ENCODE data around the gene DIDO1. TPM values are rescaled to one million over a fixed set of nuclear protein-coding genes. Genes with fewer than 3 reads are reported as not detected.

DIDO1 gene
- total RNA-seq, 2 experiments from 2014 or later, result 45.9 to 47.4 TPM

- ChIA-PET POLR2A (no interaction called here), CTCF (no interaction called here)
- Mint-ChIP-seq H3K36me3 (ENCODE audit: low read depth) (no peaks in the 10 kb centered on the region), H3K9me3 (no peaks in the 10 kb centered on the region), H3K27ac (no peak overlapping the region), H3K4me1 (ENCODE audit: low read depth) (no peaks in the 10 kb centered on the region), H3K4me3 (no peak overlapping the region), H3K27me3 (peaks cover 4% of the 10 kb centered on the region)
- DNase-seq, result no peak
- TF ChIP-seq, protein P1, sequence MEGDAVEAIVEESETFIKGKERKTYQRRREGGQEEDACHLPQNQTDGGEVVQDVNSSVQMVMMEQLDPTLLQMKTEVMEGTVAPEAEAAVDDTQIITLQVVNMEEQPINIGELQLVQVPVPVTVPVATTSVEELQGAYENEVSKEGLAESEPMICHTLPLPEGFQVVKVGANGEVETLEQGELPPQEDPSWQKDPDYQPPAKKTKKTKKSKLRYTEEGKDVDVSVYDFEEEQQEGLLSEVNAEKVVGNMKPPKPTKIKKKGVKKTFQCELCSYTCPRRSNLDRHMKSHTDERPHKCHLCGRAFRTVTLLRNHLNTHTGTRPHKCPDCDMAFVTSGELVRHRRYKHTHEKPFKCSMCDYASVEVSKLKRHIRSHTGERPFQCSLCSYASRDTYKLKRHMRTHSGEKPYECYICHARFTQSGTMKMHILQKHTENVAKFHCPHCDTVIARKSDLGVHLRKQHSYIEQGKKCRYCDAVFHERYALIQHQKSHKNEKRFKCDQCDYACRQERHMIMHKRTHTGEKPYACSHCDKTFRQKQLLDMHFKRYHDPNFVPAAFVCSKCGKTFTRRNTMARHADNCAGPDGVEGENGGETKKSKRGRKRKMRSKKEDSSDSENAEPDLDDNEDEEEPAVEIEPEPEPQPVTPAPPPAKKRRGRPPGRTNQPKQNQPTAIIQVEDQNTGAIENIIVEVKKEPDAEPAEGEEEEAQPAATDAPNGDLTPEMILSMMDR (IDR thresholded peaks at IDR 0.05), result no peak
- intact Hi-C loops (cut with micrococcal nuclease), result no loop called here
- no peak for ATAC-seq
Observed at GRCh38 chr20:62830821-62831220, 95.5 kb downstream of the DIDO1 start.

GRCh38 chr20:62830251-62830650 is 96.1 kb downstream of the DIDO1 start:
- intact Hi-C loops (cut with micrococcal nuclease), result no loop called here
- no peaks in the 10 kb centered on the region for H3K27me3 Mint-ChIP-seq
- no peak overlapping the region for H3K4me3 Mint-ChIP-seq
- no peaks in the 10 kb centered on the region for H3K9me3 Mint-ChIP-seq
- ChIA-PET POLR2A (no interaction called here), CTCF (no interaction called here)
- ATAC-seq, result no peak
- no peak overlapping the region for H3K27ac Mint-ChIP-seq
- H3K36me3 Mint-ChIP-seq (ENCODE audit: low read depth), result no peaks in the 10 kb centered on the region
- TF ChIP-seq, protein P1 (IDR thresholded peaks at IDR 0.05), result no peak
- no peak for DNase-seq
- H3K4me1 Mint-ChIP-seq (ENCODE audit: low read depth), result no peaks in the 10 kb centered on the region

DNA sequence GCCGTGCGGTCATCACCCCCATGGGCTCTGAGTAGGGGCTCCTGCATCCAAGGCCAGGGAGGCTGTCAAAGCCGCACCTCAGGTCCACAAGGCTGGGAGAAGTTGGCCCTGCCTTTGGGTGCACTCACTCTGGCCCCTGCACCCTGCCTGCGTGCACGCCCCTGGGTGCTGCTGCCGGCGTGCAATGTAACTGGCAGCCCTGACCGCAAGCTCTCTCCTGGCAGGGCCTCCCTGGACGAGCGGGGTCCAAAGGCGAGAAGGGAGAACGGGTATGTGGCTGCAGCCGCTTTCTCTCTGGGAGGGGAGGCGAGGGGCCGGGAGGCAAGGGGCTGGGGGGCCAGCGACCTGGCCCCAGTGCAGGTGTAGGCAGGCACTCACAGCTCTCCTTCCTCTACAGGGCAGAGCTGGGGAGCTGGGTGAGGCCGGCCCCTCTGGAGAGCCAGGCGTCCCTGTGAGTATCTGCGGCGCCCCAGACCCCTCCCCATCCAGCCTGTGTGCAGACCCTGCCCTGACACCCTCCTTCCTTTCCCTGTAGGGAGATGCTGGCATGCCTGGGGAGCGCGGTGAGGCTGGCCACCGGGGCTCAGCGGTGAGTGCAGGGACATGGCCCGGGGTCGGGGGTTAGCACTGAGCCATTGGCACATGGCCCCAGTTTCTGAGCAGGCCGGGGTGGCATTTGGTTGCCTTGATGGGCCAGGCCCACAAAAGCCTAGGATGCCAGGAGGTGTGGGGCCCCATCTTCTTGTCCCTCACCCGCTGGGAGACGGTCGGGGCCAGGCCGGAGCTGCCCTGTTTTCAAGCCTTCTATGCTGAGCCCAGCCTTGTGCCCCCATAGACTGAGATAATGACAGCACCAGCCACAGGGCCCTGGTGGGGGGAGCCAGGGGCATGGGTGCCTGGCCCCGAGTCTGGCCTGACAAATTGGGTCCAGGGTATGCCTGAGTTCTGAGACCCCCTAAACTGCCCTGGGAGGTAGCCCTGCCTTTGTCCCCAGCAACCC is 96.8 kb downstream of the DIDO1 start:
- CTCF ChIA-PET, result no interaction called here
- no peak for ATAC-seq
- TF ChIP-seq, protein P1 (IDR thresholded peaks at IDR 0.05), result no peak

DNA sequence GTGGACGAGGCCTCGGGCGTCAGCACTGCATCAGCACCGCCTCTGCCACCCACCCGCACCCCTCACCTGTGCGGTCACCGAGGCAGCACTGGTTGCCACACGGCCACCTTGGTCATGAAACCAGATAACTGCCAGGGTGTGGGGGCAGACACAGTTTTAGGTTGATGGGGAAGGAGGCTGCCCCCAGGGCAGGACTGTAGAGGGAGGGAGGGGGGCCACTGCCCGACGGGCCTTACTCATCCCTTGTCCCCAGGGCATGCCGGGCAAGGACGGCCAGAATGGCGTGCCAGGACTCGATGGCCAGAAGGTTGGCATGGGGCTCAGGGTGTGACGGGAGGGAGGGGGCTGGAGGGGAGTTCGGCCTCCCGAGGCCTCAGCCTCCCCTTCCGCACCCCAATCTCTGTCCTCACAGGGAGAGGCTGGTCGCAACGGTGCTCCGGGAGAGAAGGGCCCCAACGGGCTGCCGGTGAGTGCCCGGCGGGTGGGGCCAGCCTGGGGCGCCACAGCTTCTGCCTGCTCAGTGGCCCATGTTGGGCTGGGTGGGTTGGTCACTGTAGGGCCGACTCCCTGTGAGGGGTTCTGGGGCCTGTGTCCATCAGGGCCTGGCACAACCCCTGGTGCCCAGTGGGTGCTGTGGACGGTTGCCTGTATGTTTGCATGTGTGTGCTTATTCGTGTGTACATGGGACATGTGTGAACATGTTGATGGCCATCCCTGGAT is 97.6 kb downstream of the DIDO1 start:
- intact Hi-C loops (cut with micrococcal nuclease), result no loop called here
- TF ChIP-seq, protein P1 (IDR thresholded peaks at IDR 0.05), result no peak
- ATAC-seq (no peak), DNase-seq (no peak)
- no peak overlapping the region for H3K27ac Mint-ChIP-seq
- ChIA-PET CTCF (no interaction called here), POLR2A (interaction anchor here (1.0 kb wide), 1 partner anchor 14 kb away, joined by 3 read pairs; no protein-coding TSS in a partner anchor)
- no peak overlapping the region for H3K4me3 Mint-ChIP-seq
- H3K4me1 Mint-ChIP-seq (ENCODE audit: low read depth), result no peaks in the 10 kb centered on the region
- no peaks in the 10 kb centered on the region for H3K36me3 Mint-ChIP-seq (ENCODE audit: low read depth)
- H3K9me3 Mint-ChIP-seq, result no peaks in the 10 kb centered on the region
- no peaks in the 10 kb centered on the region for H3K27me3 Mint-ChIP-seq

More for the DNA sequence above, 96.8 kb downstream of the DIDO1 start:
- Mint-ChIP-seq H3K36me3 (ENCODE audit: low read depth) (no peaks in the 10 kb centered on the region), H3K4me3 (no peak overlapping the region), H3K27me3 (no peaks in the 10 kb centered on the region), H3K27ac (no peak overlapping the region), H3K9me3 (no peaks in the 10 kb centered on the region), H3K4me1 (ENCODE audit: low read depth) (no peaks in the 10 kb centered on the region)
- POLR2A ChIA-PET, result interaction anchor here (1.0 kb wide), 1 partner anchor 15 kb away, joined by 3 read pairs; no protein-coding TSS in a partner anchor
- intact Hi-C loops (cut with micrococcal nuclease), result no loop called here
- no peak for DNase-seq

DNA sequence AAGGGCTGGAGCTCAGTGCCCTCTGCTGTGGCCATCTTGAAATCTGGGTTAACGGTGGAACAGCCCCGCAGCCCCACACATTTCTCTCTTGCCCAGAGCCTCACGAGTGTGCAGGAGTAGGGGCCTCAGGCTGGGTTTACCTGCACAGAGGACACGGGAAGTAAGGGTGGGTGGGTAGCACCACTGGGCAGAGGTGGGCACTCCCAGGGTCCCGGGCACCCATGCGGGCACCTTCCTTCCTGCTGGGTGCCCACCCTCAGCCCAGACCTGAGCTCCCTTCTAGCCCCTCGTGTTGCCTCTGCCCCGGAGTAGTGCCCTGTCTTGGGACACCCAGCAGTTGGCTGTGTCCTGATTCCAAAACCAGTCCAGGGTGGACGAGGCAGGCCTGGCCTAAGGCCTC is 98.3 kb downstream of the DIDO1 start:
- no peak overlapping the region for H3K27ac Mint-ChIP-seq
- DNase-seq, result no peak
- ChIA-PET POLR2A (no interaction called here), CTCF (no interaction called here)
- intact Hi-C loops (cut with micrococcal nuclease), result no loop called here
- ATAC-seq, result no peak
- no peaks in the 10 kb centered on the region for H3K4me1 Mint-ChIP-seq (ENCODE audit: low read depth)
- H3K9me3 Mint-ChIP-seq, result no peaks in the 10 kb centered on the region
- H3K4me3 Mint-ChIP-seq, result no peak overlapping the region
- no peaks in the 10 kb centered on the region for H3K27me3 Mint-ChIP-seq
- no peaks in the 10 kb centered on the region for H3K36me3 Mint-ChIP-seq (ENCODE audit: low read depth)
- TF ChIP-seq, protein P1 (IDR thresholded peaks at IDR 0.05), result no peak
